IPS-15b (cell line): ENCODE data around the gene FES.

Experiments used
- H3K27me3 ChIP-seq: one replicate; pipeline ENCODE4 v1.6.1; 2013; ENCODE audit warnings: low read length; ENCODE audit not compliant: control insufficient read depth, insufficient read depth
- H3K36me3 ChIP-seq: one replicate; pipeline ENCODE4 v1.6.1; 2013; ENCODE audit warnings: low read length; ENCODE audit not compliant: control insufficient read depth, insufficient read depth
- H3K4me1 ChIP-seq: one replicate; pipeline ENCODE4 v1.6.1; 2013; ENCODE audit warnings: mild to moderate bottlenecking, low read length; ENCODE audit not compliant: control insufficient read depth, insufficient read depth
- H3K4me3 ChIP-seq: one replicate; pipeline ENCODE4 v1.5.1; 2013; ENCODE audit warnings: low read depth, low read length
- H3K9ac ChIP-seq: one replicate; pipeline ENCODE4 v1.6.1; 2013; ENCODE audit warnings: low read depth, mild to moderate bottlenecking, low read length
- H3K9me3 ChIP-seq: one replicate; pipeline ENCODE4 v1.6.1; 2013; ENCODE audit warnings: mild to moderate bottlenecking, low read length; ENCODE audit not compliant: control insufficient read depth, insufficient read depth

The FES gene

GRCh38 chr15:90910441-90911301 is 26.4 kb downstream of the FES start:
- Histone ChIP-seq H3K4me3 (no peak overlapping the region), H3K27me3 (no peaks in the 10 kb centered on the region), H3K36me3 (peaks cover 6% of the 10 kb centered on the region), H3K4me1 (no peaks in the 10 kb centered on the region), H3K9ac (no peak overlapping the region), H3K9me3 (no peaks in the 10 kb centered on the region)

GRCh38 chr15:90911302-90911623 is 27.0 kb downstream of the FES start:
- H3K4me1 ChIP-seq, result no peaks in the 10 kb centered on the region
- H3K9ac ChIP-seq, result no peak overlapping the region
- peaks cover 5% of the 10 kb centered on the region for H3K36me3 ChIP-seq

GRCh38 chr15:90911906-90912769 is 27.8 kb downstream of the FES start:
- Histone ChIP-seq H3K4me1 (no peaks in the 10 kb centered on the region), H3K27me3 (no peaks in the 10 kb centered on the region), H3K4me3 (no peak overlapping the region), H3K36me3 (peaks cover 5% of the 10 kb centered on the region), H3K9me3 (no peaks in the 10 kb centered on the region), H3K9ac (no peak overlapping the region)

More at GRCh38 chr15:90911302-90911623, 27.0 kb downstream of the FES start:
- Histone ChIP-seq H3K4me3 (no peak overlapping the region), H3K9me3 (no peaks in the 10 kb centered on the region), H3K27me3 (no peaks in the 10 kb centered on the region)

- Histone ChIP-seq H3K9me3 (no peaks in the 10 kb centered on the region), H3K4me1 (no peaks in the 10 kb centered on the region), H3K27me3 (no peaks in the 10 kb centered on the region), H3K36me3 (peaks cover 5% of the 10 kb centered on the region), H3K4me3 (no peak overlapping the region), H3K9ac (no peak overlapping the region)
Measured at GRCh38 chr15:90912770-90913075, 28.4 kb downstream of the FES start.

- Histone ChIP-seq H3K4me3 (no peak overlapping the region), H3K36me3 (peaks cover 5% of the 10 kb centered on the region), H3K9ac (no peak overlapping the region), H3K4me1 (no peaks in the 10 kb centered on the region), H3K9me3 (no peaks in the 10 kb centered on the region), H3K27me3 (no peaks in the 10 kb centered on the region)
Measured at GRCh38 chr15:90913398-90913944, 29.2 kb downstream of the FES start.

GRCh38 chr15:90914305-90915080 is 30.2 kb downstream of the FES start:
- Histone ChIP-seq H3K27me3 (no peaks in the 10 kb centered on the region), H3K4me3 (no peak overlapping the region), H3K9me3 (no peaks in the 10 kb centered on the region), H3K4me1 (no peaks in the 10 kb centered on the region), H3K36me3 (peaks cover 7% of the 10 kb centered on the region), H3K9ac (no peak overlapping the region)

- Histone ChIP-seq H3K9ac (no peak overlapping the region), H3K9me3 (no peaks in the 10 kb centered on the region), H3K4me1 (no peaks in the 10 kb centered on the region), H3K4me3 (no peak overlapping the region), H3K27me3 (no peaks in the 10 kb centered on the region), H3K36me3 (peaks cover 12% of the 10 kb centered on the region)
Measured at GRCh38 chr15:90915216-90915807, 31.0 kb downstream of the FES start.

GRCh38 chr15:90915808-90916440 is 31.6 kb downstream of the FES start:
- peaks cover 12% of the 10 kb centered on the region for H3K36me3 ChIP-seq
- H3K4me3 ChIP-seq, result no peak overlapping the region
- H3K9ac ChIP-seq, result no peak overlapping the region
- no peaks in the 10 kb centered on the region for H3K9me3 ChIP-seq
- H3K4me1 ChIP-seq, result no peaks in the 10 kb centered on the region
- no peaks in the 10 kb centered on the region for H3K27me3 ChIP-seq

GRCh38 chr15:90916461-90916860 is 32.2 kb downstream of the FES start:
- peaks cover 9% of the 10 kb centered on the region for H3K36me3 ChIP-seq
- no peak overlapping the region for H3K9ac ChIP-seq
- H3K4me3 ChIP-seq, result no peak overlapping the region
- H3K9me3 ChIP-seq, result no peaks in the 10 kb centered on the region
- H3K4me1 ChIP-seq, result no peaks in the 10 kb centered on the region
- H3K27me3 ChIP-seq, result no peaks in the 10 kb centered on the region

- Histone ChIP-seq H3K36me3 (peaks cover 9% of the 10 kb centered on the region), H3K4me3 (no peak overlapping the region), H3K4me1 (no peaks in the 10 kb centered on the region), H3K9me3 (no peaks in the 10 kb centered on the region), H3K9ac (no peak overlapping the region), H3K27me3 (no peaks in the 10 kb centered on the region)
Measured at GRCh38 chr15:90917569-90917968, 33.3 kb downstream of the FES start.
